LNCAP (cell line): Measurements from ENCODE around the gene HS6ST1.

ENCODE experiments used
- TF ChIP-seq, protein P1 (sequence below): fragments of 450-650 bp; IDR thresholded peaks from 2 replicates; pipeline ENCODE4 v1.5.1; 2017; ENCODE audit warnings: mild to moderate bottlenecking

Gene HS6ST1

DNA sequence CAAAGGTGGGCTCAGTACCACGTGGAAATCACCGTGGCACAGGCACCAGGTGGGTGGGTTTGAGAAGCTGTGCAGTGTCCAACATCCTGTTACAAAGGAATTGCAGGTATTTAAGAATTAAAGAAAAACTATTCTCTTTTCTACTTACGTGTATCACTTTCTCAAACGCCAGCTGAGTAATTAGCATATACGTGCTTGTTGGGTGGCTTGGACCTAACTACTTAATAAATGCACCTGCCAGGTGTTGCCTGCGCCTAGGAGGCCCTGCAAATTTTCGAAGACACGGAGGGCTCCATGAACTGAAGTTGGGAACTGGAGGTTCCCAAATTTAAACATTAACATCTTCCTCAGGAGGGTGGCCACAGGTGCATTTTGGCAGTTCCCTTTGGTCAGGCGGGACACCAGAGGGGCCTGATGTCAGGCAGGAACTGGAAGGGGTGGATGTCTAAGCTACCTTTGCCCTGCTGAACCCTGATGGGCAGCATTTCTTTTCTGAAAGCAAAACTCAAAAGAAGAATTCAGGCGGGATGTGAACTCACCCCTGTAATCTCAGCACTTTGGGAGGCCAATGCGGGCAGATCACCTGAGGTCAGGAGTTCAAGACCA lies 84.8 kb downstream of the HS6ST1 start:
- TF ChIP-seq, protein P1, sequence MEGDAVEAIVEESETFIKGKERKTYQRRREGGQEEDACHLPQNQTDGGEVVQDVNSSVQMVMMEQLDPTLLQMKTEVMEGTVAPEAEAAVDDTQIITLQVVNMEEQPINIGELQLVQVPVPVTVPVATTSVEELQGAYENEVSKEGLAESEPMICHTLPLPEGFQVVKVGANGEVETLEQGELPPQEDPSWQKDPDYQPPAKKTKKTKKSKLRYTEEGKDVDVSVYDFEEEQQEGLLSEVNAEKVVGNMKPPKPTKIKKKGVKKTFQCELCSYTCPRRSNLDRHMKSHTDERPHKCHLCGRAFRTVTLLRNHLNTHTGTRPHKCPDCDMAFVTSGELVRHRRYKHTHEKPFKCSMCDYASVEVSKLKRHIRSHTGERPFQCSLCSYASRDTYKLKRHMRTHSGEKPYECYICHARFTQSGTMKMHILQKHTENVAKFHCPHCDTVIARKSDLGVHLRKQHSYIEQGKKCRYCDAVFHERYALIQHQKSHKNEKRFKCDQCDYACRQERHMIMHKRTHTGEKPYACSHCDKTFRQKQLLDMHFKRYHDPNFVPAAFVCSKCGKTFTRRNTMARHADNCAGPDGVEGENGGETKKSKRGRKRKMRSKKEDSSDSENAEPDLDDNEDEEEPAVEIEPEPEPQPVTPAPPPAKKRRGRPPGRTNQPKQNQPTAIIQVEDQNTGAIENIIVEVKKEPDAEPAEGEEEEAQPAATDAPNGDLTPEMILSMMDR = no peak

DNA sequence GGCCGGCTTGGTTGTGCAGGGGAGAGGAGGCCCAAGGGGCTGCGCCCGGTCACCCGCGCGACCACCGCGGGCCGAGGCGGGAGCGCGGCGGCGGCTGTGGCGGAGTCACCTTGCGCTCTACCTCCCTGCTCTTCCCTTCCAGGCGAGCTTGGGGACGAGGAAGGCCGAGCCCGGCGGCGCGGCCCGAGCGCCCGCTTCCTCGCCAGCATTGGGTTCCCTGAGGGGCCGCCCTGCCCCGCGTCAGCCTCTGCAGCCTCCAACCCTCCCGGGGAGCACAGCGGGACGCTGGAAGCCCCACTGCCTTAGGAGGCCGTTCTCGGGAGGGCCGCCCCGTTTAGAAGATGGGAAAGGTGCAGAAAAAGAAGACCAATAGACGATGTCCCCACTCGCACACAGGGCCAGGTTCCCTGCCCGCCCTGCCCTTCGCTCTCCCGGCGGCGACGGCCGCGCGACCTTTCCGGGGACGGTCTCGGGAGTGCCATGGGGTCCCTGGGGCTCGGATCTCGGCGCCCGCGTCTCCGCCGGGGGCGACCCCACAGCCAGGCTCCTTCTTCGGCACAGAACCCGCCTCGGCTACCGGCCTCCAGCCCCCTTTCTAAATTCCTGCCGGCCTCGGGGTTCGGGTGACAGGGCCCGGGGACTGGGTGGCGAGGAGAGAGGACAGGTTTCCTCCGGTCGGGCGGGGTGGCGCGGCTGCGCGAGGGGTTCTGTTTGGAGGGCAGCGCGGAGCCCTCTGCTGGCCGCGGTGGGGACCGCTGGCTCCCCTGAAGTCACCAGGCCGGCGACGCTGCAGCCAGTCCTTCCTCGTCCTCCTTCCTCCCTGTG lies 85.5 kb downstream of the HS6ST1 start:
- TF ChIP-seq, protein P1 = peak; percentile 82

DNA sequence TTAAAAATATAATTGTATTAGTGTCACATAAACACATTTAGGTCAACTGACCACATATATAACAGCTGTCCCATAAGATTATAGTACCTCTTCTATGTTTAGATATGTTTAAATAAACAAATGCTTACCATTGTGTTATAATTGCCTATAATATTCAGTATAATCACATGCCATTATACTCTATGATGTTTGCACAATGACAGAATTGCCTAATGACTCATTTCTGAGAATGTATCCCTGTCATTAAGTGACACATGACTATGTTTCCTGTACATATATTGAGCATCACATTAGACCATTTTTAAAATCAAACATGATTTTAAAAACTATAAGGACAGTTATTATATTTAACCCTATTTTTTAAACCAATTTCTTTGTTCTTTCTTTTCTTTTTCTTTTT lies 89.8 kb downstream of the HS6ST1 start:
- TF ChIP-seq, protein P1 = no peak

DNA sequence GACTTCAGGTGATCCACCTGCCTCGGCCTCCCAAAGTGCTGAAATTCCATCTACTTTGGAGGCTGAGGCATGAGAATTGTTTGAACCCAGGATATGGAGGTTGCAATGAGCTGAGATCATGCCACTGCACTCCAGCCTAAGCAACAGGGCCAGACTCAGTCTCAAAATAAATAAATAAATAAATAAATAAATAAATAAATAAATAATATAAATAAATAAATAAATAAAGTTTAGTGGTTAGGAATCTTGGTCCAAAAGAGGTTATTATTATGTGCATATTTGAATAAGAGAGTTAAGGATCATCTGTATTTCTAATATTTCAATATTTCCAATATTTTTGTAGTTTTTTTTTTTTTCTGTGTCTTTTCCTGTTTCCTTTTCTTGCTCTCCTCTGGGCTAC lies 90.8 kb downstream of the HS6ST1 start:
- TF ChIP-seq, protein P1 = no peak

DNA sequence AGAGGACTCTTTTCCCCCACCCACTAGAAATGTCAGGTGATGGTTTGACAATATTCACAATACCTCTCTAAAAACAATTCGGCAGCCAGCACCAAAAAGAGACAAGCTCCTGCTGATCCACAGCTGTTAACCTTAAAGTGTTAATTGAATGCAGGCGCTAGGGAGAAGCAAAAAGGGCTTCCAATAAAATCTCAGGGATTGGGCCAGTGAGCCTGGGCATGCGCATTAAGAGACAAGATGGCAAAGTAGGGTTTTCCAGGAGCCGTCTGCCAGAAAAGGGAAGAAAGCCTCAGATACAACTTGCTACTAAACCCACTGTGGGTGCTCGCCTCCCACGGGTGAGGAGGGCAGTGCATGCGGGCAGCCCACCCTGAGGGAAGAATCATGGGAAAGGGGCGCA lies 98.8 kb downstream of the HS6ST1 start:
- TF ChIP-seq, protein P1 = no peak

DNA sequence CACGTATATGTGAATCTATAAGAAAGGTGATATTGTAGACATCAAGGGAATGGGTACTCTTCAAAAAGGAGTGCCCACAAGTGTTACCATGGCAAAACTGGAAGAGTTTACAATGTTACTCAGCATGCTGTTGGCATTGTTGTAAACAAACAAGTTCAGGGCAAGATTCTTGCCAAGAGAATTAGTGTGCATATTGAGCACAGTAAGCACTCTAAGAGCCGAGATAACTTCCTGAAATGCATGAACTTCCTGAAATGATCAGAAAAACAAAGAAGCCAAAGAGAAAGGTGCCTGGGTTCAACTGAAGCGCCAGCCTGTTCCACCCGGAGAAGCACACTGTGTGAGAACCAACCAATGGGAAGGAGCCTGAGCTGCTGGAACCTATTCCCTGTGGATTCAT lies 101.0 kb downstream of the HS6ST1 start:
- TF ChIP-seq, protein P1 = no peak

DNA sequence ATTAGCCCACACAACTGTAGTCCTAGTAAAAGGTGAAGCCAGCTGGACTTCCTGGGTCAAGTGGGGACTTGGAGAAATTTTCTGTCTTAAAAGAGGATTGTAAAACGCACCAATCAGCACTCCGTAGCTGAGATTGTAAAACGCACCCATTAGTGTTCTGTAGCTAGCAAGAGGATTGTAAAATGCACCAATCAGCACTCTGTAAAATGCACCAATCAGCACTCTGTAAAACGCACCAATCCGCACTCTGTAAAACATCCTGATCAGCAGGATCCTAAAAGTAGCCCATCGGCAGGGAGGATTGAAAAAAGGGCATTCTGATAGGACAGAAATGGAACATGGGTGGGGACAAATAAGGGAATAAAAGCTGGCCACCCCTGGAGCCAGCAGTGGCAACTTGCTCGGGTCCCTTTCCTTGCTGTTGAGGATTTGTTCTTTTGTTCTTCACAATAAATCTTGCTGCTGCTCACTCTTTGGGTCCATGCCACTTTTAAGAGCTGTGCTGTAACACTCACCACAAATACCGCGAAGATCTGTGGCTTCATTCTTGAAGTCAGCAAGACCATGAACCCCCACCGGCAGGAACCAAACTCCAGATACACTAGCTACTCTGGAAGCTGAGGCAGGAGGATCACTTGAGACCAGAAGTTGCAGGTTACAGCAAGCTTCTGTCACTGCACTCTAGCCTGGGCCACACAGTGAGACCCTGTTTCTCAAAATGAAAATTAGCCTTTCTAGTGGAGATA lies 102.6 kb downstream of the HS6ST1 start:
- TF ChIP-seq, protein P1 = no peak
